Fibroblast of skin of right quadriceps (primary cell): ENCODE results near the gene TCTN3.

ENCODE experiments used
- DNase-seq: peaks from one replicate; pipeline ENCODE4 v3.0.0-alpha.2; 2013

TCTN3 gene

GRCh38 chr10:95618101-95618500 is 75.6 kb downstream of the TCTN3 start:
- DNase-seq: no peak

GRCh38 chr10:95616446-95616845 is 77.3 kb downstream of the TCTN3 start:
- DNase-seq: no peak
